AG04449 (cell line): ENCODE data around the gene RCN1.

Source experiments
- CTCF ChIA-PET: fragments of 350-600 bp; formaldehyde crosslinking; extraction: SDS; loops from one replicate; lab custom pipeline; 2021; ENCODE audit warnings: antibody characterized with exemption; lab: Yijun Ruan, JAX
- POLR2A ChIA-PET: fragments of 400-600, 350-600 bp; formaldehyde crosslinking; extraction: SDS; loops from one replicate; lab custom pipeline; 2020; ENCODE audit warnings: antibody characterized with exemption, inconsistent platforms; lab: Yijun Ruan, JAX
- DNase-seq: peaks from one replicate; pipeline ENCODE4 v3.0.0-alpha.2; 2010; ENCODE audit warnings: low read depth, low spot score
- H3K4me3 ChIP-seq: 2 replicates; pipeline ENCODE4 v1.5.1; 2011; ENCODE audit warnings: low read depth, mild to moderate bottlenecking, control low read depth, low read length
- TF ChIP-seq, protein P1 (sequence below): IDR thresholded peaks from one replicate; pipeline ENCODE4 v1.5.1; 2011; ENCODE audit warnings: mild to moderate bottlenecking, moderate library complexity, low read length, control low read depth, inconsistent platforms; ENCODE audit not compliant: insufficient read depth; ENCODE audit errors: missing control alignments

RCN1 gene

DNA sequence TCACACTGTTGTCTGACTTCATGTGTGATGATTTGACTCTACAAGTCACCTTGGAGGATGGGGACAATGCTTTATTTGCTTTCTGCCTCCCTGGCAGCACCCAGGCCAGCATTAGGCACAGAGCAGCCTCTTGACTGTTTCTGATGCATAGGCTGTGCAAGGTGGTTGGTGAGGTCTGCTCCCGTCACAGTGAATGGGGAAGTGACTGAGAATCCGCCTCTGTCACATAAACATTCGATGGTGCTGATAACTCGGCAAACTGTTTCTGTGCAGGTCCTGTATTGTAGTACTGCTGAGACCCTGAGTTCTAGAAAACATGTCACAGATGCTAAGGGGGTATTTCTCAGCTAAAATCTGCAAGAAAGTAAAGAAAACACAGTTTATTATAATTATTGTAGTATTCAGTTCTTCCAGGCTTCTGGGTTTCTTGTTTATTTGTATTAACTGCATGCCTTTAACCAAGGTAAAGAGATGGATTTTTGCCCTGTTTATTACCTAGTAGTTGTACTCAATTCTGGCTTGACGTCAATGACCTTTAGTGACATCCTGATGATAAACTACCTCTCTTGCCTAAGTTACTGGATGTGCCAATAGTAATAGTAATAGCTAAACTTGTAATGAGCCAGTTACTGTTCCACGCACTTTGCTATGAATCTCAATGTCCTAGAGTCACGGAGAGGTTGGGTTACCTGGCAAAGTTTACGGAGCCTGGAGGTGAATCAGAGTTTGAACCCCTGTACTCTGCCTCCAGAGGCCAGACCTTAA is 24.8 kb upstream of the RCN1 start:
- TF ChIP-seq, protein P1, sequence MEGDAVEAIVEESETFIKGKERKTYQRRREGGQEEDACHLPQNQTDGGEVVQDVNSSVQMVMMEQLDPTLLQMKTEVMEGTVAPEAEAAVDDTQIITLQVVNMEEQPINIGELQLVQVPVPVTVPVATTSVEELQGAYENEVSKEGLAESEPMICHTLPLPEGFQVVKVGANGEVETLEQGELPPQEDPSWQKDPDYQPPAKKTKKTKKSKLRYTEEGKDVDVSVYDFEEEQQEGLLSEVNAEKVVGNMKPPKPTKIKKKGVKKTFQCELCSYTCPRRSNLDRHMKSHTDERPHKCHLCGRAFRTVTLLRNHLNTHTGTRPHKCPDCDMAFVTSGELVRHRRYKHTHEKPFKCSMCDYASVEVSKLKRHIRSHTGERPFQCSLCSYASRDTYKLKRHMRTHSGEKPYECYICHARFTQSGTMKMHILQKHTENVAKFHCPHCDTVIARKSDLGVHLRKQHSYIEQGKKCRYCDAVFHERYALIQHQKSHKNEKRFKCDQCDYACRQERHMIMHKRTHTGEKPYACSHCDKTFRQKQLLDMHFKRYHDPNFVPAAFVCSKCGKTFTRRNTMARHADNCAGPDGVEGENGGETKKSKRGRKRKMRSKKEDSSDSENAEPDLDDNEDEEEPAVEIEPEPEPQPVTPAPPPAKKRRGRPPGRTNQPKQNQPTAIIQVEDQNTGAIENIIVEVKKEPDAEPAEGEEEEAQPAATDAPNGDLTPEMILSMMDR: no peak
- no peak for DNase-seq
- ChIA-PET POLR2A (no interaction called here), CTCF (interaction anchor here (1.6 to 14.8 kb wide), 3 partner anchors 12 to 110 kb away, joined by 4 to 186 read pairs (median 5); no protein-coding TSS in a partner anchor)
- H3K4me3 ChIP-seq: no peak overlapping the region

DNA sequence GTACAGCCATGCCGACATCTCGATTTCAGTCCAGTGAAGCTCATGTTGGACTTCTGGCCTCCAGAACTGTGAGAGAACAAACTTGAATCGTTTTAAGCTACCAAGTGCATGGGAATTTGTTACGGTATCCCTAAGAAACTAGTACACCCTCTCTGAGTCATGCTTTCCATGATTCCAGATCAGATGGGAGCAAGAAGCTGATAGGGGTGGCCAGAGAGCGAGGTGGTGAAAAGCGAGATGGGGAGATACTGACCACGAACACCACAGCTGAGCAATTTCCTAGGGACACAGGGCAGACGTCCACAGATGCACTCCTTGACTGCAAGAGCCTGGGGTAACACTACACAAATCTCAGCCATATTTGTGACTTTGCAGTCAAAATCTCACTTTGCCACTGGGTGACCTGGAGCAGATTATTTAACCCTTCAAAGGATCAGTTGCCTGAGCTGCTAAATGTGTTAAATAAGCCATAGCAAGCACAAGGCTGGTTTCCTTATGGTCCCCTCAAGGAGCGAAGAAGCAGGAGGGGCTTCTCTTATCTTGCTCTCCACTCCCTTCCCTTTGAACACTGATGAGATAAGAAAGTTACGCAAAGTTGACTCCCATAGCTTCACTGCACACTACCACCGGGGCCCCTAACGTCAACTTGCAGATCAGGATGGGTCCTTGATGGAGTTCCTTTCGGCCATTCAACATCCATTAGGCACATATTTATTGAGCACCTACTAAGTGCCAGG is 22.6 kb upstream of the RCN1 start:
- CTCF ChIA-PET: interaction anchor here (14.8 kb wide), 1 partner anchor 14 kb away, joined by 186 read pairs; no protein-coding TSS in a partner anchor
- no peak for DNase-seq
- POLR2A ChIA-PET: no interaction called here
- H3K4me3 ChIP-seq: no peak overlapping the region
- TF ChIP-seq, protein P1: no peak

DNA sequence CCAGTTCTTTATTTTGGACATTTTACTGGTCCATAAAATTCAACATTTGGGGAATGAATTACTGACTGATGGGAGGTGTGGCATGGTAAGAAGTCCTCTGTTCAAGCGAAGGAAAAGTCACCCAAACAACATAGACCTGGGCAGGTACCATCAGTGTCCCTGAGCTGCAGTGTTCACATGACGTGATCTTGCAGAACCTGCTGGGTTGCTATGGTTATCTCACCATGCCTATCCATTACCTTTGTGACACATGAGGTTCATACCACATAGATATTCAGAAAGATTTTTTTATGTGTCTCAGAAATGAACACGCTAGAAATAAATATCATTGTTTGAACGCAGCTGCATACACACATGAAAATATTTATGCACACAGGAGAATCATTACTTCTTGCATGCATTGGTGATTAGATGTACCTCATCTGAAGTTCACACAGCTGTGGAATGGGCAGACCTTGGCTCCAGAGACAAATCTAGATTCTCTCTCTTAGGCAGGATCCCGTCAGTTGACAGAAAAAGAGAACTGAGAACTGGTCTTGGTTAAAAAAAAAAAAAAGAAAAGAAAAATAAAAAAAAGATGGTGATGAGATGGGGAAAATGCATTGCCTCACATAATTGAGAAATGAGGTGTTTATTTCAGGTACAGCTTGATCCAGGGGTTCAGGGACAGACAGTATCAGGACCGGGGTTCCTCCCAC is 21.4 kb upstream of the RCN1 start:
- no peak overlapping the region for H3K4me3 ChIP-seq
- ChIA-PET CTCF (interaction anchor here (1.0 to 14.8 kb wide), 2 partner anchors 15 to 106 kb away, joined by 5 to 186 read pairs; no protein-coding TSS in a partner anchor), POLR2A (no interaction called here)
- TF ChIP-seq, protein P1: no peak
- DNase-seq: no peak

DNA sequence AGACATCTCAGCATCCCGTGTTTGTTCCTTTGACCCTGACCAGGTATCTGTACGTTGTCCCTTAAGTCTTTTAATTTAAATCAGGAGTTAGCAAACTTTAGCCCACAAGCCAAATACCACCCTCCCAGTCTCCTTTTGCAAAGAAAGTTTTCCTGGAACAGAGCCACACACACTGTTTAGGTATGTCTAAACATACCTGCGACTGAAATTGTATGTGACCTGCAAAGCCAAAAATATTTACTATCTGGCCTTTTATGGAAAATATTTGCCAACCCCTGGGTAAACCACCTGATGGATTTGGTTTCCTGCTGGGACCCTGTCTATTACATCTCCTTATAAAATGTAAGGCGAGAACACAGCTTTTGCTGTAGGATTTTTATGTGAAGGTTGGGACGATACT is 20.2 kb upstream of the RCN1 start:
- H3K4me3 ChIP-seq: no peak overlapping the region
- TF ChIP-seq, protein P1: no peak
- DNase-seq: no peak
- ChIA-PET POLR2A (no interaction called here), CTCF (interaction anchor here (1.6 to 14.8 kb wide), 4 partner anchors 11 to 37 kb away, joined by 3 to 186 read pairs (median 17); no protein-coding TSS in a partner anchor)

DNA sequence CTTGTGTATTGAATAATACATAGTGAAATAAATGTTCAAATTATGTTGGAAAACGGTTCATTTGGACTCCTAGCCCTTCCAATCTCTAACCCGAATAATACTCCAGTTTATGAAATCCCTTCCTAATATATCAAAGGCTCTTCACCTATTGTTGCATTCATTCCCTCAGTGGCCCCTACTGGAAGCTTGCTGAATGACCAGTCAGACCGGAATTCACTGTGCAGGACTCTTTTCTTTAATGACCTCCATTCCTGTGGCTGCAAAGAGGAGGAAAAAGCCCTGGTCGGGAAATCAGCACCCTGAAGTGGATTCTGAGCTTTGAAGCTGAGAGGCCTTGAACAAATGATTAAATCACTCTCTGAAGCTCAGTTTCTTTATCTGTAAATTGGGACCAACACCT is 19.1 kb upstream of the RCN1 start:
- no peak overlapping the region for H3K4me3 ChIP-seq
- CTCF ChIA-PET: interaction anchor here (0.8 to 14.8 kb wide), 14 partner anchors 8 to 104 kb away, joined by 3 to 186 read pairs (median 4); no protein-coding TSS in a partner anchor
- DNase-seq: no peak
- TF ChIP-seq, protein P1: peak; percentile 52
- POLR2A ChIA-PET: interaction anchor here (1.1 kb wide), 1 partner anchor 19 kb away, joined by 5 read pairs; the partner anchor contains the start of gene RCN1
